ENCODE data around the gene SLC18A2.

DNA sequence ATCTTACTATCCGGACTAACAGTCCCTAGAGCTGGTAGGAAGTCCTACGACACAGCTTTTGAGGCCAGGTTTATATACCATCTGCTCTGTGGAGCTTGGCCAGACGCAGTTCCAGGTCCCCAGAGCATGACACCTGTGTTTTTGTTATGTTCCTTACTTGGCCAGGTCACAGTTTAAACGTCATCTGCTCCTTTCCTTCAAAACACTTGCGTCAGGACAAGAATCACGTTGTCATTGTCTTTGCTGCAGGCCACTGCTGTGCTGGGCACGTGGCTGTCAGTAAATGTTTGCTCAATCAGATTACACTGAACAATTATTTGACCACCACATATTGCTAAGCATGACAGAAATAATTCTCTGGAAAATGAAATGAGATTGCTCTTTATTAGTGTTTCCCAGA is 23.9 kb downstream of the SLC18A2 start:
- TF ChIP-seq, protein P1, sequence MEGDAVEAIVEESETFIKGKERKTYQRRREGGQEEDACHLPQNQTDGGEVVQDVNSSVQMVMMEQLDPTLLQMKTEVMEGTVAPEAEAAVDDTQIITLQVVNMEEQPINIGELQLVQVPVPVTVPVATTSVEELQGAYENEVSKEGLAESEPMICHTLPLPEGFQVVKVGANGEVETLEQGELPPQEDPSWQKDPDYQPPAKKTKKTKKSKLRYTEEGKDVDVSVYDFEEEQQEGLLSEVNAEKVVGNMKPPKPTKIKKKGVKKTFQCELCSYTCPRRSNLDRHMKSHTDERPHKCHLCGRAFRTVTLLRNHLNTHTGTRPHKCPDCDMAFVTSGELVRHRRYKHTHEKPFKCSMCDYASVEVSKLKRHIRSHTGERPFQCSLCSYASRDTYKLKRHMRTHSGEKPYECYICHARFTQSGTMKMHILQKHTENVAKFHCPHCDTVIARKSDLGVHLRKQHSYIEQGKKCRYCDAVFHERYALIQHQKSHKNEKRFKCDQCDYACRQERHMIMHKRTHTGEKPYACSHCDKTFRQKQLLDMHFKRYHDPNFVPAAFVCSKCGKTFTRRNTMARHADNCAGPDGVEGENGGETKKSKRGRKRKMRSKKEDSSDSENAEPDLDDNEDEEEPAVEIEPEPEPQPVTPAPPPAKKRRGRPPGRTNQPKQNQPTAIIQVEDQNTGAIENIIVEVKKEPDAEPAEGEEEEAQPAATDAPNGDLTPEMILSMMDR (IDR thresholded peaks at IDR 0.05 in 2 of 3, conservative IDR thresholded peaks at IDR 0.05 in 1 of 3; ENCODE audit: insufficient read depth in 2 of 3, low read depth in 1 of 3, low read length in 3 of 3): no peak
- TF ChIP-seq, protein P2, sequence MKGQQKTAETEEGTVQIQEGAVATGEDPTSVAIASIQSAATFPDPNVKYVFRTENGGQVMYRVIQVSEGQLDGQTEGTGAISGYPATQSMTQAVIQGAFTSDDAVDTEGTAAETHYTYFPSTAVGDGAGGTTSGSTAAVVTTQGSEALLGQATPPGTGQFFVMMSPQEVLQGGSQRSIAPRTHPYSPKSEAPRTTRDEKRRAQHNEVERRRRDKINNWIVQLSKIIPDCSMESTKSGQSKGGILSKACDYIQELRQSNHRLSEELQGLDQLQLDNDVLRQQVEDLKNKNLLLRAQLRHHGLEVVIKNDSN (CRISPR knock-in tag; IDR thresholded peaks at IDR 0.05): no peak
- TF ChIP-seq FOS (IDR thresholded peaks at IDR 0.05; ENCODE audit: extremely low read depth, insufficient read length) (no peak), ZNF121 (CRISPR knock-in tag; conservative IDR thresholded peaks at IDR 0.05) (no peak), ZNF384 (IDR thresholded peaks at IDR 0.05; ENCODE audit: low read depth, low read length) (no peak), NCOA2 (IDR thresholded peaks at IDR 0.05; ENCODE audit: partially characterized antibody in 2 of 2) (no peak), BRCA1 (IDR thresholded peaks at IDR 0.05) (no peak), BRCA1 (CRISPR knock-in tag; IDR thresholded peaks at IDR 0.05) (no peak), MXI1 (IDR thresholded peaks at IDR 0.05; ENCODE audit: low read depth, low read length) (no peak)
- TF ChIP-seq, protein P3, sequence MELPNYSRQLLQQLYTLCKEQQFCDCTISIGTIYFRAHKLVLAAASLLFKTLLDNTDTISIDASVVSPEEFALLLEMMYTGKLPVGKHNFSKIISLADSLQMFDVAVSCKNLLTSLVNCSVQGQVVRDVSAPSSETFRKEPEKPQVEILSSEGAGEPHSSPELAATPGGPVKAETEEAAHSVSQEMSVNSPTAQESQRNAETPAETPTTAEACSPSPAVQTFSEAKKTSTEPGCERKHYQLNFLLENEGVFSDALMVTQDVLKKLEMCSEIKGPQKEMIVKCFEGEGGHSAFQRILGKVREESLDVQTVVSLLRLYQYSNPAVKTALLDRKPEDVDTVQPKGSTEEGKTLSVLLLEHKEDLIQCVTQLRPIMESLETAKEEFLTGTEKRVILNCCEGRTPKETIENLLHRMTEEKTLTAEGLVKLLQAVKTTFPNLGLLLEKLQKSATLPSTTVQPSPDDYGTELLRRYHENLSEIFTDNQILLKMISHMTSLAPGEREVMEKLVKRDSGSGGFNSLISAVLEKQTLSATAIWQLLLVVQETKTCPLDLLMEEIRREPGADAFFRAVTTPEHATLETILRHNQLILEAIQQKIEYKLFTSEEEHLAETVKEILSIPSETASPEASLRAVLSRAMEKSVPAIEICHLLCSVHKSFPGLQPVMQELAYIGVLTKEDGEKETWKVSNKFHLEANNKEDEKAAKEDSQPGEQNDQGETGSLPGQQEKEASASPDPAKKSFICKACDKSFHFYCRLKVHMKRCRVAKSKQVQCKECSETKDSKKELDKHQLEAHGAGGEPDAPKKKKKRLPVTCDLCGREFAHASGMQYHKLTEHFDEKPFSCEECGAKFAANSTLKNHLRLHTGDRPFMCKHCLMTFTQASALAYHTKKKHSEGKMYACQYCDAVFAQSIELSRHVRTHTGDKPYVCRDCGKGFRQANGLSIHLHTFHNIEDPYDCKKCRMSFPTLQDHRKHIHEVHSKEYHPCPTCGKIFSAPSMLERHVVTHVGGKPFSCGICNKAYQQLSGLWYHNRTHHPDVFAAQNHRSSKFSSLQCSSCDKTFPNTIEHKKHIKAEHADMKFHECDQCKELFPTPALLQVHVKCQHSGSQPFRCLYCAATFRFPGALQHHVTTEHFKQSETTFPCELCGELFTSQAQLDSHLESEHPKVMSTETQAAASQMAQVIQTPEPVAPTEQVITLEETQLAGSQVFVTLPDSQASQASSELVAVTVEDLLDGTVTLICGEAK (IDR thresholded peaks at IDR 0.05): no peak
- TF ChIP-seq, protein P3 (CRISPR knock-in tag; IDR thresholded peaks at IDR 0.05): no peak
- TF ChIP-seq, protein P4, sequence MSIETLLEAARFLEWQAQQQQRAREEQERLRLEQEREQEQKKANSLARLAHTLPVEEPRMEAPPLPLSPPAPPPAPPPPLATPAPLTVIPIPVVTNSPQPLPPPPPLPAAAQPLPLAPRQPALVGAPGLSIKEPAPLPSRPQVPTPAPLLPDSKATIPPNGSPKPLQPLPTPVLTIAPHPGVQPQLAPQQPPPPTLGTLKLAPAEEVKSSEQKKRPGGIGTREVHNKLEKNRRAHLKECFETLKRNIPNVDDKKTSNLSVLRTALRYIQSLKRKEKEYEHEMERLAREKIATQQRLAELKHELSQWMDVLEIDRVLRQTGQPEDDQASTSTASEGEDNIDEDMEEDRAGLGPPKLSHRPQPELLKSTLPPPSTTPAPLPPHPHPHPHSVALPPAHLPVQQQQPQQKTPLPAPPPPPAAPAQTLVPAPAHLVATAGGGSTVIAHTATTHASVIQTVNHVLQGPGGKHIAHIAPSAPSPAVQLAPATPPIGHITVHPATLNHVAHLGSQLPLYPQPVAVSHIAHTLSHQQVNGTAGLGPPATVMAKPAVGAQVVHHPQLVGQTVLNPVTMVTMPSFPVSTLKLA (conservative IDR thresholded peaks at IDR 0.05): no peak
- TF ChIP-seq, protein P5, sequence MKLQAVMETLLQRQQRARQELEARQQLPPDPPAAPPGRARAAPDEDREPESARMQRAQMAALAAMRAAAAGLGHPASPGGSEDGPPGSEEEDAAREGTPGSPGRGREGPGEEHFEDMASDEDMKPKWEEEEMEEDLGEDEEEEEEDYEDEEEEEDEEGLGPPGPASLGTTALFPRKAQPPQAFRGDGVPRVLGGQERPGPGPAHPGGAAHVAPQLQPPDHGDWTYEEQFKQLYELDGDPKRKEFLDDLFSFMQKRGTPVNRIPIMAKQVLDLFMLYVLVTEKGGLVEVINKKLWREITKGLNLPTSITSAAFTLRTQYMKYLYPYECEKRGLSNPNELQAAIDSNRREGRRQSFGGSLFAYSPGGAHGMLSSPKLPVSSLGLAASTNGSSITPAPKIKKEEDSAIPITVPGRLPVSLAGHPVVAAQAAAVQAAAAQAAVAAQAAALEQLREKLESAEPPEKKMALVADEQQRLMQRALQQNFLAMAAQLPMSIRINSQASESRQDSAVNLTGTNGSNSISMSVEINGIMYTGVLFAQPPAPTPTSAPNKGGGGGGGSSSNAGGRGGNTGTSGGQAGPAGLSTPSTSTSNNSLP (IDR thresholded peaks at IDR 0.05; ENCODE audit: borderline replicate concordance, low read depth, low read length): no peak
